ENCODE measurements around the gene PPFIA1. TPM values are rescaled to one million over a fixed set of nuclear protein-coding genes. Genes with fewer than 3 reads are reported as not detected.

Gene PPFIA1
- total and polyA plus RNA-seq, 4 donors: 27.5 to 85.0 (median 43.5) TPM

DNA sequence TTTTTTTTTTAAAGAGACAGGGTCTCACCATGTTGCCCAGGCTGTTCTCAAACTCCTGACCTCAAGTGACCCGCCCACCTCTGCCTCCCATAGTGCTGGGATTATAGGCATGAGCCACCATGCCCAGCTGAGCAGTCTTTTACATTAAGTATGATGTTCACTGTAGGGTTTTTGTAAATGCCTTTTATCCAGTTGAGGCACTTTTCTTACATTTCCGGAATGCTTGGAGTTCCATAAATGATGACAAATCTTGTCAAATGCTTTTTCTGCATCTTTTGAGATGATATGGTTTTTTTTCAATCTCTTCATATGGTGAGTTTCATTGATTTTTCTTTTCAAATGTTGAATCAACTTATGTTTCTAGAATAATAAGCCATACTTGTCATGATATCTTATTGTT lies 98.5 kb downstream of the PPFIA1 start:
- H3K27me3 ChIP-seq (ENCODE audit: control insufficient read depth in 3 of 3, insufficient read depth in 3 of 3, low read length in 2 of 3): no peaks in the 10 kb centered on the region
- no peak for ATAC-seq (ENCODE audit: insufficient read depth, low FRiP score)
- TF ChIP-seq, protein P1, sequence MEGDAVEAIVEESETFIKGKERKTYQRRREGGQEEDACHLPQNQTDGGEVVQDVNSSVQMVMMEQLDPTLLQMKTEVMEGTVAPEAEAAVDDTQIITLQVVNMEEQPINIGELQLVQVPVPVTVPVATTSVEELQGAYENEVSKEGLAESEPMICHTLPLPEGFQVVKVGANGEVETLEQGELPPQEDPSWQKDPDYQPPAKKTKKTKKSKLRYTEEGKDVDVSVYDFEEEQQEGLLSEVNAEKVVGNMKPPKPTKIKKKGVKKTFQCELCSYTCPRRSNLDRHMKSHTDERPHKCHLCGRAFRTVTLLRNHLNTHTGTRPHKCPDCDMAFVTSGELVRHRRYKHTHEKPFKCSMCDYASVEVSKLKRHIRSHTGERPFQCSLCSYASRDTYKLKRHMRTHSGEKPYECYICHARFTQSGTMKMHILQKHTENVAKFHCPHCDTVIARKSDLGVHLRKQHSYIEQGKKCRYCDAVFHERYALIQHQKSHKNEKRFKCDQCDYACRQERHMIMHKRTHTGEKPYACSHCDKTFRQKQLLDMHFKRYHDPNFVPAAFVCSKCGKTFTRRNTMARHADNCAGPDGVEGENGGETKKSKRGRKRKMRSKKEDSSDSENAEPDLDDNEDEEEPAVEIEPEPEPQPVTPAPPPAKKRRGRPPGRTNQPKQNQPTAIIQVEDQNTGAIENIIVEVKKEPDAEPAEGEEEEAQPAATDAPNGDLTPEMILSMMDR (IDR thresholded peaks at IDR 0.05; ENCODE audit: control extremely low read depth, extremely low read depth): no peak
- peaks cover 15 to 29% (median 17%) of the 10 kb centered on the region in 4 donors for H3K36me3 ChIP-seq (ENCODE audit: control insufficient read depth in 4 of 4, insufficient read depth in 4 of 4, low read length in 4 of 4)
- no peak for DNase-seq
- no peak overlapping the region for H3K9ac ChIP-seq (ENCODE audit: insufficient read depth in 1 of 2, low read length in 2 of 2)
- no peak overlapping the region for H3K27ac ChIP-seq (ENCODE audit: low read depth in 1 of 2, low read length in 1 of 2)
- peaks cover 0 to 1% (median 0%) of the 10 kb centered on the region in 5 donors for H3K4me1 ChIP-seq (ENCODE audit: control insufficient read depth in 5 of 5, insufficient read depth in 5 of 5, low read length in 5 of 5)
- no peak overlapping the region for H3K4me3 ChIP-seq
- 97 to 100% methylated on average over 2 of the region's 2 CpGs for WGBS, 2 donors
- no peaks in the 10 kb centered on the region for H3K9me3 ChIP-seq (ENCODE audit: control insufficient read depth in 4 of 4, insufficient read depth in 3 of 4, low read length in 3 of 4)

DNA sequence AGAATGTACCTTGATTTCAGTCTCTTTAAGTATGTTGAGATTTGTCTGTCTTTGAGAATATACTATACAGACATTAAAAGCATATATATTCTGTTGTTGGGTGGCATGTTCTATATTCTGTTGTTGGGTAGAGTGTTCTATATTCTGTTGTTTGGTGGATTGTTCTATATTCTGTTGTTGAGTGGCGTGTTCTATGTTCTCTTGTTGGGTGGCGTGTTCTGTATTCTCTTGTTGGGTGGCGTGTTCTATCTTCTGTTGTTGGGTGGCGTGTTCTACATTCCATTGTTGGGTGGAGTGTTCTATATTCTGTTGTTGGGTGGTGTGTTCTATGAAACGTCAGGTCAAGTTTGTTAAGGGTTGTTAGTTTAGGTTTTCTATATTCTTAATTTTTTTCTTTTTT lies 100.8 kb downstream of the PPFIA1 start:
- ATAC-seq (ENCODE audit: insufficient read depth, low FRiP score) (no peak), DNase-seq (no peak)
- no peaks in the 10 kb centered on the region for H3K27me3 ChIP-seq (ENCODE audit: control insufficient read depth in 3 of 3, insufficient read depth in 3 of 3, low read length in 2 of 3)
- WGBS, 2 donors: 78 to 79% methylated on average over 5 of the region's 5 CpGs
- H3K9me3 ChIP-seq (ENCODE audit: control insufficient read depth in 4 of 4, insufficient read depth in 3 of 4, low read length in 3 of 4): no peaks in the 10 kb centered on the region
- H3K27ac ChIP-seq (ENCODE audit: low read depth in 1 of 2, low read length in 1 of 2): no peak overlapping the region
- H3K9ac ChIP-seq (ENCODE audit: insufficient read depth in 1 of 2, low read length in 2 of 2): no peak overlapping the region
- H3K36me3 ChIP-seq (ENCODE audit: control insufficient read depth in 4 of 4, insufficient read depth in 4 of 4, low read length in 4 of 4): peaks cover 14 to 23% (median 17%) of the 10 kb centered on the region in 4 donors
- H3K4me1 ChIP-seq (ENCODE audit: control insufficient read depth in 5 of 5, insufficient read depth in 5 of 5, low read length in 5 of 5): peaks cover 0 to 1% (median 0%) of the 10 kb centered on the region in 5 donors
- no peak overlapping the region for H3K4me3 ChIP-seq
- TF ChIP-seq, protein P1 (IDR thresholded peaks at IDR 0.05; ENCODE audit: control extremely low read depth, extremely low read depth): no peak

DNA sequence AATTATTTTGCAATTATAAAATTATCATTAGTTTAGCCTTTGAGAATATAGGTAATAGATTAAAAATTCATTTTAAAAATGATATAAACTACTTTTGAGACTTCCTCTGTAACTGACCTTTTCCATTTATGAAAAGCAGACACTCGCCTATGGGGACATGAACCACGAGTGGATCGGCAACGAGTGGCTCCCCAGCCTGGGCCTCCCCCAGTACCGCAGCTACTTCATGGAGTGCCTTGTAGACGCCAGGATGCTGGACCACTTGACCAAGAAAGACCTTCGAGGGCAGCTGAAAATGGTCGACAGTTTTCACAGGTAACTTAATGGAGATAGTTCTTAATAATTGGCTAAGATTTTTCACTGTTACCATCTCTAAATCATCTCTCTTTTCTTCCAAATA lies 101.6 kb downstream of the PPFIA1 start:
- WGBS, 2 donors: 91 to 97% methylated on average over 8 of the region's 8 CpGs
- H3K4me1 ChIP-seq (ENCODE audit: control insufficient read depth in 5 of 5, insufficient read depth in 5 of 5, low read length in 5 of 5): peaks cover 0 to under 1% (median 0%) of the 10 kb centered on the region in 5 donors
- TF ChIP-seq, protein P1 (IDR thresholded peaks at IDR 0.05; ENCODE audit: control extremely low read depth, extremely low read depth): no peak
- no peak overlapping the region for H3K27ac ChIP-seq (ENCODE audit: low read depth in 1 of 2, low read length in 1 of 2)
- ATAC-seq (ENCODE audit: insufficient read depth, low FRiP score) (no peak), DNase-seq (no peak)
- H3K36me3 ChIP-seq (ENCODE audit: control insufficient read depth in 4 of 4, insufficient read depth in 4 of 4, low read length in 4 of 4): peaks cover 14 to 27% (median 17%) of the 10 kb centered on the region in 4 donors
- no peaks in the 10 kb centered on the region for H3K27me3 ChIP-seq (ENCODE audit: control insufficient read depth in 3 of 3, insufficient read depth in 3 of 3, low read length in 2 of 3)
- no peak overlapping the region for H3K9ac ChIP-seq (ENCODE audit: insufficient read depth in 1 of 2, low read length in 2 of 2)
- no peak overlapping the region for H3K4me3 ChIP-seq
- no peaks in the 10 kb centered on the region for H3K9me3 ChIP-seq (ENCODE audit: control insufficient read depth in 4 of 4, insufficient read depth in 3 of 4, low read length in 3 of 4)

DNA sequence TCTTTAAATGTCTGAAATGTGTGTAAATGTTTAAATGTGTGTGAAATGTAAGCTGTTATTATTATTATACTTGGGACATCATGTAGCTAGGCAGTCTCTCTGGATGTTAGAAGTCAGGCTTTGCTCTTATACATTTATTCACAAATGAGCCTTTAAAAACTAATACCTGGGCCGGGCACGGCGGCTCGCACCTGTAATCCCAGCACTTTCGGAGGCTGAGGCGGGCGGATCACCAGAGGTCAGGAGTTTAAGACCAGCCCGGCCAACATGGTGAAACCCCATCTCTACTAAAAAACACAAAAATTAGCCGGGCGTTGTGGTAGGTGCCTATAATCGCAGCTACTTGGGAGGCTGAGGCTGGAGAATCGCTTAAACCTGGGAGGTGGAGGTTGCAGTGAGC lies 106.1 kb downstream of the PPFIA1 start:
- Histone ChIP-seq H3K9ac (ENCODE audit: insufficient read depth in 1 of 2, low read length in 2 of 2) (no peak overlapping the region), H3K27ac (ENCODE audit: low read depth in 1 of 2, low read length in 1 of 2) (no peak overlapping the region), H3K4me1 (ENCODE audit: control insufficient read depth in 5 of 5, insufficient read depth in 5 of 5, low read length in 5 of 5) (no peaks in the 10 kb centered on the region), H3K36me3 (ENCODE audit: control insufficient read depth in 4 of 4, insufficient read depth in 4 of 4, low read length in 4 of 4) (peaks cover 22 to 49% (median 27%) of the 10 kb centered on the region in 4 donors), H3K4me3 (no peak overlapping the region), H3K27me3 (ENCODE audit: control insufficient read depth in 3 of 3, insufficient read depth in 3 of 3, low read length in 2 of 3) (no peaks in the 10 kb centered on the region), H3K9me3 (ENCODE audit: control insufficient read depth in 4 of 4, insufficient read depth in 3 of 4, low read length in 3 of 4) (no peaks in the 10 kb centered on the region)
- TF ChIP-seq, protein P1 (IDR thresholded peaks at IDR 0.05; ENCODE audit: control extremely low read depth, extremely low read depth): no peak
- 91 to 97% methylated on average over 12 of the region's 12 CpGs for WGBS, 2 donors
- DNase-seq (no peak), ATAC-seq (ENCODE audit: insufficient read depth, low FRiP score) (no peak)

All from lung (tissue), 12 donors.